Measurements from ENCODE around the gene ATP10A. TPM values are rescaled to one million over a fixed set of nuclear protein-coding genes. Genes with fewer than 3 reads are reported as not detected.

The ATP10A gene
- total RNA-seq, 3 donors from 2014 or later, result 6.4 to 17.4 (median 7.2) TPM

DNA sequence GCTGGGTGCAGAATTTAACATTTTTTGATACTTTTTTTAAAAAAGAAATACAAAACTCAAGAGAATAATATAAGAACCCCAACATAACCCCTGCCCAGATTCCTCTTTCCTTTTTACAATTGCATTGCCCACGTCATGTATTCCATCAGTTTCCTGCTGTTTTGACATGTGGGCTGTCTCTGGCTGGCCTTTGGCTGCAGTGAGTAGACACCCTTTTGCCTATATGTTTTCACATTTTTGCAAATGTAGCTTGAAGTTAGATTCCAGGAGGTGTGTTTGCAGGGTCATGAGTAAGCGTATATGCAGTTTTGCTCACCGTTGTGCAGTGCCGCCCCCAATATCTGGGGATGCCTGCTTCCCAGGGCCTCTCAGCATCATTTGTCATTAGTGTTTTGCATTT, 28.0 kb upstream of the ATP10A start:
- TF ChIP-seq, protein P1, sequence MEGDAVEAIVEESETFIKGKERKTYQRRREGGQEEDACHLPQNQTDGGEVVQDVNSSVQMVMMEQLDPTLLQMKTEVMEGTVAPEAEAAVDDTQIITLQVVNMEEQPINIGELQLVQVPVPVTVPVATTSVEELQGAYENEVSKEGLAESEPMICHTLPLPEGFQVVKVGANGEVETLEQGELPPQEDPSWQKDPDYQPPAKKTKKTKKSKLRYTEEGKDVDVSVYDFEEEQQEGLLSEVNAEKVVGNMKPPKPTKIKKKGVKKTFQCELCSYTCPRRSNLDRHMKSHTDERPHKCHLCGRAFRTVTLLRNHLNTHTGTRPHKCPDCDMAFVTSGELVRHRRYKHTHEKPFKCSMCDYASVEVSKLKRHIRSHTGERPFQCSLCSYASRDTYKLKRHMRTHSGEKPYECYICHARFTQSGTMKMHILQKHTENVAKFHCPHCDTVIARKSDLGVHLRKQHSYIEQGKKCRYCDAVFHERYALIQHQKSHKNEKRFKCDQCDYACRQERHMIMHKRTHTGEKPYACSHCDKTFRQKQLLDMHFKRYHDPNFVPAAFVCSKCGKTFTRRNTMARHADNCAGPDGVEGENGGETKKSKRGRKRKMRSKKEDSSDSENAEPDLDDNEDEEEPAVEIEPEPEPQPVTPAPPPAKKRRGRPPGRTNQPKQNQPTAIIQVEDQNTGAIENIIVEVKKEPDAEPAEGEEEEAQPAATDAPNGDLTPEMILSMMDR (IDR thresholded peaks at IDR 0.05), result no peak
- no peak for TF ChIP-seq POLR2A (IDR thresholded peaks at IDR 0.05)
- no peak for TF ChIP-seq POLR2AphosphoS5 (IDR thresholded peaks at IDR 0.05)
- Histone ChIP-seq H3K27ac (no peak overlapping the region), H3K27me3 (no peaks in the 10 kb centered on the region), H3K4me3 (no peak overlapping the region), H3K4me1 (peaks cover 0 to 4% of the 10 kb centered on the region in 2 donors), H3K36me3 (no peaks in the 10 kb centered on the region), H3K9me3 (no peaks in the 10 kb centered on the region)
- DNase-seq (ENCODE audit: low spot score in 2 of 2), result no peak
- intact Hi-C loops (cut with DNase I; ENCODE audit: low total_unique reads), result no loop called here

DNA sequence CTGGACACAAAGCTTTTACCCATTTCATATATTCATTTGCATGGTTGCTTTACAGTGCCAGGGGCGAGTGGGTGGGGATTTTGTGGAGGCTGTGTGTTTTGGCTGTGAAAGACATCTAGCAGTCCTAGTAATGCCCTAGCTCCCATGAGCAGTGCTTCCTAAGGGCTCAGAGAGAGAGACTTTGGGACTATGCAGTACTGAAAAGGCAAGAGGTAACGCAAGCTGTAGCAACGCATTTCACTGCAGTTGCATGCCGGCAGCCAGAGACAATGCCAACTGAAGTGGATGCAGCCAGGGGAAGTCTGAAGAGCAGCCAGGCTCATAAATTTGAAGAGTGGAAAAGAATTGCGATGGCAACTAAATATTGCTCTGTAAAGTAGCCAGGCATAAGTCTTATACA, 27.4 kb upstream of the ATP10A start:
- no peak for DNase-seq (ENCODE audit: low spot score in 2 of 2)
- TF ChIP-seq POLR2A (IDR thresholded peaks at IDR 0.05) (no peak), POLR2AphosphoS5 (IDR thresholded peaks at IDR 0.05) (no peak)
- TF ChIP-seq, protein P1 (IDR thresholded peaks at IDR 0.05), result no peak
- Histone ChIP-seq H3K4me3 (no peak overlapping the region), H3K4me1 (peaks cover 0 to 4% of the 10 kb centered on the region in 2 donors), H3K27ac (no peak overlapping the region), H3K27me3 (no peaks in the 10 kb centered on the region), H3K9me3 (no peaks in the 10 kb centered on the region), H3K36me3 (no peaks in the 10 kb centered on the region)
- intact Hi-C loops (cut with DNase I; ENCODE audit: low total_unique reads), result no loop called here

DNA sequence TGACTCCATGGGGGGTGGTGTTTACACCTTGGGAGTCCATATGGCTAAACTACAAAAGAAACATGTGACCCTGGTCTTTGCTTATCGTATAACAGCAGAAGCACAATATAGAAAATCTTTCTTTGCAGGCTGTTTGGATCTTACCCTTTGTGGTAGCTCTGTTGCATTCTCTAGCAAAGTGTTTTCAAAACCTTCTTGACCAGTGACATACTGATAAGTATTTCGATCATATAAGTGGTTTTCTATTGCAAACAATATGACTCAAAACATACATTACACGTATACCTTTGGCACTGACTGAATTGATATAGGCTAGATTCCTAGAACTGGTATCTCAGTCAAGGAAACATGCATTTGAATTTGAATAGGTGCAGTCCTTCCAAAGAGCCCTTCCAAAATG, 24.7 kb upstream of the ATP10A start:
- no peak for DNase-seq (ENCODE audit: low spot score in 2 of 2)
- Histone ChIP-seq H3K36me3 (no peaks in the 10 kb centered on the region), H3K27ac (no peak overlapping the region), H3K4me1 (peaks cover 0 to 4% of the 10 kb centered on the region in 2 donors), H3K27me3 (no peaks in the 10 kb centered on the region), H3K4me3 (no peak overlapping the region), H3K9me3 (no peaks in the 10 kb centered on the region)
- TF ChIP-seq POLR2AphosphoS5 (IDR thresholded peaks at IDR 0.05), result no peak
- TF ChIP-seq, protein P1 (IDR thresholded peaks at IDR 0.05), result no peak
- TF ChIP-seq POLR2A (IDR thresholded peaks at IDR 0.05), result no peak
- intact Hi-C loops (cut with DNase I; ENCODE audit: low total_unique reads), result no loop called here

DNA sequence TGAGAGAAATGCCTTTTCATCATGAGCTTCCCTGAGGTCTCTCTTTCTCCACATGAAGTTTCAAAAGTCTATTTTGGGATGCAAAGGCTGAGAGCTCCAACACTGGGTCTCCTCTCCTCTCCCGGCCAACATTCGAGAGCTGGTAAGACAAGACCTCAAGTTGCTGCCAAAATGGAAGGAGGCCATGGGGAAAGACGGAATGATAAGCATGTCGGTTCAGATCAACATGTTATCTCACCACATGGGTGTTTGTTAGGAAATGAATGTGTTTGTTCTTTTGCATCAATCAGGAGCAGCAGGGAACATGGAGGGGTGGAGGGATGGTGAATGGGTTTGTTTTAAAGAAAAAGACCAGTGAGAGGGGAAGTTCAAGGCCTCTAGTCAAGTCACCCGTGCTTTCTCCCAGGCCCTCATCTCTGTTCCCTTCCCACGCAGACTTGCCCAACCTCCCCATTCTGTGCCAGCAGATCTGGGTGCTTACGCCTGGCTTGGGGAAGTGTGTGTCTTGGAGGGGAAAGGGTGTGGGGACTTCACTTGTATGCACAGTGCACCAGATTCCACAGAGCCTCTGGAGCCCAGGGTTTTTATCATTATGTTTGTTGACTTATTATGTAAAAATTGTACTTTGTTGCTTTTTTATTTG, 23.5 kb upstream of the ATP10A start:
- H3K27ac ChIP-seq, result no peak overlapping the region
- TF ChIP-seq, protein P1 (IDR thresholded peaks at IDR 0.05), result no peak
- no peak for TF ChIP-seq POLR2AphosphoS5 (IDR thresholded peaks at IDR 0.05)
- no peak for TF ChIP-seq POLR2A (IDR thresholded peaks at IDR 0.05)

DNA sequence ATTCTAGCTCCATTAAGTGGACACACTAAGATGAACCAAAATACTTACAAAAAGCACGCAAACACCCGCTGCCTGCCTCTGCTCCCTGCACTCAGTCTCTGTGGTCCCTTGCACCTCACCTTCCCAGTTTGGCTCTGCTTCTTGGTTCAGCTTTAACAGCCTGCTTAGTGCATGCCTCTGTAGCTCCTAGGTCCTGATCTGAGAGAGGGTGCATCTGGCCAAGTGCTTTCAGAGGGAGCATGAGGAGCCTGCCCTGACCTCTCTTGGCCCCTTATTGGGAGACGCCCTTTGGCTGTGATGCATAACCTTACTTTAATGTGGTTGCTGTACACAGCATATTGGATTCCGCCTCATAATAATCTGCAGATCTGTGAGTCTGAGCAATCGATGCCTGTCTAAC, 21.2 kb upstream of the ATP10A start:
- no peaks in the 10 kb centered on the region for H3K4me1 ChIP-seq
- H3K9me3 ChIP-seq, result no peaks in the 10 kb centered on the region
- intact Hi-C loops (cut with DNase I; ENCODE audit: low total_unique reads), result no loop called here
- H3K27me3 ChIP-seq, result no peaks in the 10 kb centered on the region
- no peak for TF ChIP-seq POLR2AphosphoS5 (IDR thresholded peaks at IDR 0.05)
- TF ChIP-seq POLR2A (IDR thresholded peaks at IDR 0.05), result no peak
- TF ChIP-seq, protein P1 (IDR thresholded peaks at IDR 0.05), result no peak
- H3K27ac ChIP-seq, result no peak overlapping the region
- no peaks in the 10 kb centered on the region for H3K36me3 ChIP-seq
- DNase-seq (ENCODE audit: low spot score in 2 of 2), result no peak
- no peak overlapping the region for H3K4me3 ChIP-seq

More for the DNA sequence above, 23.5 kb upstream of the ATP10A start:
- no peaks in the 10 kb centered on the region for H3K36me3 ChIP-seq
- intact Hi-C loops (cut with DNase I; ENCODE audit: low total_unique reads), result no loop called here
- H3K9me3 ChIP-seq, result no peaks in the 10 kb centered on the region
- DNase-seq (ENCODE audit: low spot score in 2 of 2), result no peak
- H3K4me1 ChIP-seq, result peaks cover 0 to 4% of the 10 kb centered on the region in 2 donors
- H3K4me3 ChIP-seq, result no peak overlapping the region
- H3K27me3 ChIP-seq, result no peaks in the 10 kb centered on the region
